Measurements from ENCODE around the gene SF3A2.

Gene SF3A2

GRCh38 chr19:2255112-2255845 lies 18.7 kb downstream of the SF3A2 start:
- no peak for DNase-seq

DNA sequence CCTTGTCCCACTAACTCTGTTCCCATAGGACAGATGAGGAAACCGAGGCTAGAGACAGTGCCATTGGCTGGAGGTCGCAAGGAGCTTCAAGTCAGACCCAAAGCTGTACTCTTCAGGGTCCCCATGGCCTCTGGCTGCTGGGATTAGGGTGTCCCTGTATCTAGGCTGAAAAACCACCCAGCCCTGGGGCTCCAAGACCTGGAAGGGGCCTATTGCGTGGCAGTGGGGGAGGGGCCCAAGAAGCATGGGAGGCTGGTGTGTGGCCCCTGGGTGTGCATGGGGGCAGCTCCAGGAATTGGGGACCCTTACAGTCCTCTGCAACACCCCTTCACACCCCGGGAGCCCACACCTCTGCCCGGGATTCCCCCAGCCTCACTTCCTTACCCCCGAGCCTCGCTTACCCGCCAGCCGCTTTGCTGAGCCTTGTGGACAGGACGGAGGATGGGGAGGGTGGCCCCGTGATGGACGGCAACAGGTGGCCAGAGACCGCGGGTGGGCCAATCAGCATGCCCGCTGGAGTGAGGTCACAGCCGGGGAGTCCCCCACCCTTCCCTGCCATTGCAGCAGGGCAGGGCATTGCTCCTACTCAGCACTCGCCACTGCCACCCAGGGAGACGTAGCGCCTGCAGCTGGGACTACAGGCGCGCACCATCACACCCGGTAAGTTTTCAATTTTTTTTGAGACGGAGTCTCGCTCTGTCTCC lies 19.5 kb downstream of the SF3A2 start, which contains the start of gene JSRP1:
Gene JSRP1, minus strand, starts transcription at position 436 of the 704 bp plus-strand sequence. CDS start 1,103 bp downstream, outside the sequence.
- no peak for DNase-seq

- DNase-seq, result no peak
These were observed 22.7 kb downstream of the SF3A2 start for GRCh38 chr19:2259336-2259735.

DNA sequence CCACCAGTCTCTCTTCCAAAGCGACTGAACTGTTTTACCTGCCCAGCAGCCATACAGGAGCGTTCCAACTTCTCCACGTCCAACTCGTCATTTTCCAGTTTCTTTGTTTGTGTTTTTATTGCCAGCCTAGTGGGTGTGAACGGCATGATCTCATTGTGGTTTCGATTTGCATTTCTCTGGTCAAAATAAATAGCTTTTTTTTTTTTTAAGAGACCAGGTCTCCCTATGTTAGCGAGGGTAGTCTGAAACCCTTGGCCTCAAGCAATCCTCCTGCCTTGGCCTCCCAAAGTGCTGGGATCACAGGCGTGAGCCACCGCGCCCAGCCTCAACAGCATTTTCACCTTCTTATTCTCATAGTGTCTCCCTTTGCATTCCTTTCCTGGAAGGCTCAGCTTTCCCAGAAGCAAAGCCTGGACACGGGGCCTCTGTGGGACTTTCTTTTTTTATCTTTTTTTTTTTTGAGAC lies 23.7 kb downstream of the SF3A2 start:
- DNase-seq, result no peak

DNA sequence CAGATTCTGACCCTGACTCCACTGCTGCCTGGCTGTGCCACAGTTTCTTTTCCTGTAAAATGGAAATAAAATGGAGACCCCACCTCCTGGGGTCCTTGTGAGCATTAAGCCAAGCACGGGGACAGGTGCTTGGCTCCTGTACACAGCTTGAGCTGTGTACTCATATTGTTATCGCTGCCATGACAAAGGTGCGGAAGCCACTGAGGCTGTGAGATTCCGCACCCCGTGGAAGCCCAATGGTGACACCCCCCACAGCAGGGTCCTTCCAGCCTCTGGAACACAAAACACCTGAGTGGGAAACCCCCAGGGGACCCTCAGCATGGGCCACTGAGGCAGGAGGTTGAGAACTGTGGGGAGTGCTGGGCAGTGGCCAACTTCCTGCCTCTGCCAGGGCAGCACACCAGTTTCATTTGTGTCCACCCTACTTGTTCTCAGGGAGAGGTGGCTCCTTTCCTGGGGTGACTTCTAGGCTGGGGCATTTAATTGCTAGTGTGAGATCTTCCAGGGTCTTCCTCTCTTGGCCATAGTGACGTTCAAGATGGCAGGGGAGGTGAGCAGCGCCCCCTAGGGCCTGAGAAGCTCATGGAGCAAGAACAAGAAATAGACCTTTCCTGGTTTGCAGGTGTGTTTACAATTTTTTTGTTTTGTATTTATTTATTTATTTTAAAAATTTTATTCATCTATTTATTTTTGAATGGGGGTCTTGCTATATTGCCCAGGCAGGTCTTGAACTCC lies 25.0 kb downstream of the SF3A2 start:
- no peak for DNase-seq

DNA sequence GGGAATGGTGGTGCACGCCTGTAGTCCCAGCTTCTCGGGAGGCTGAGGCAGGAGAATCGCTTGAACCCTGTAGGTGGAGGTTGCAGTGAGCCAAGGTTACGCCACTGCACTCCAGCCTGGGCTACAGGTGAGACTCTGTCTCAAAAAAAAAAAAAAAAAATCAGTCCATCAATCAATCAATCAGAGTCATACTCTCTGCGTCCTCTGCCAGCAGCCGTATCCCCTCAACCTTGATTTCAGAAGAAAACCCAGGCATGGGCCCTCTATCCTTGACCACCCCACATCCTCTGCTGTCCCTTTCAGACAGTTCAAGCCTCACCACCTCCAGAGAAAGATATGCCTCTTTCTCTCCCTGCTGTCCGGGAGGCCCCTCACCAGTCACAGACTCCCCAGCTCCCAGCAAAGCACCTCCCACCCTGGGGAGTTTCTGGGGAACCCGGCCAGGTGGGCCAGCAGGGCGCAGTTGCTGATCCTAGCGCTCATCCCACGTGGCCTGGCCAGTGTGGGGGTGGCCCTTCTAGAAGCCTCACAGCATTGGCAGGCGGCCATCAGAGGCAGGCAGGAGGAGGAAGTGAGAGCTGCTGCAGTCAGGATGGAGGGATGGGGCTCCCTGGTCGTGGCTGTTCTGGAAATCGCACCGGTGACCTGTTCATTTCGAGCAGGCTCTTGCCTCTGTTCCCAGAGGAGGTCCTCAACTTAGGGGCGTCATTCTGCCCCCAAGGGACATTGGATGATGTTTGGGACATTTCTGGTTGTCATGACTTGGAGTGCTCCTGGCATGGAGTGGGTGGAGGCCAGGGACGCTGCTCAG lies 29.8 kb downstream of the SF3A2 start:
- DNase-seq, result peak; percentile 44

GRCh38 chr19:2268480-2268830 lies 31.8 kb downstream of the SF3A2 start:
- no peak for DNase-seq

DNA sequence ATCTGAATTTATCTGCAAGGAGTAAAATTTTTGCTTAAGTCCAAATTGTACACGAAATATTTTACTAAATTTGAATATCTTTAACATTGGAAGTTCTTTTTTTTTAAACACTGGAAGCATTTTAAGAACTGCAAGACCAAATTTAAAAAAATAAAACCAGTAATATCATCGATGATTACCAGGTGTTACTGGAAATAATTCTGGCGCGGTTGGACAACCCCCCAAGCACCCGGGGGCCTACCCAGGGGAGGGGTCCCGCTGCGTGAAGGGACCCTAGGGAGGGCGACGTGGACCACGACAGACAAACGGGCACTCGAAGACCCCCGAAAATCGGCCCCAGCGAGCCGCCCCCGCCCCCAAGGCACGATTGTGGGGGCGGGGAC lies 32.2 kb downstream of the SF3A2 start:
- no peak for DNase-seq

- DNase-seq, result peak; percentile 97
These were observed 32.9 kb downstream of the SF3A2 start for GRCh38 chr19:2269244-2270156.

DNA sequence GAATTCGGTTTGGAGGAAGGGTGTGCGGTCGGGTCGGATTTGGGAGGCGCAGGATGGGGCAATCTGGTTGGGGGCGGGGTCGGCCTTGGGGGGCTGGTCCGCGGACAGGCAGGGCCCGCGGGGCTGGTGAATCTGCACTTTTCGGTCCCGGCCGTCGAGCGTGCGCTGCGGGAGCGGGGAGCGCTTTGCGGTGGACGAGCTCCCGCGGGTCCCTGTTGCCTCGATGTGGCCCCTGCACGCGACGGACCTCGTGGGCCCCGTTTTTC lies 33.5 kb downstream of the SF3A2 start:
- DNase-seq, result no peak

GRCh38 chr19:2270423-2271233 lies 34.0 kb downstream of the SF3A2 start:
- DNase-seq, result peak; percentile 76

DNA sequence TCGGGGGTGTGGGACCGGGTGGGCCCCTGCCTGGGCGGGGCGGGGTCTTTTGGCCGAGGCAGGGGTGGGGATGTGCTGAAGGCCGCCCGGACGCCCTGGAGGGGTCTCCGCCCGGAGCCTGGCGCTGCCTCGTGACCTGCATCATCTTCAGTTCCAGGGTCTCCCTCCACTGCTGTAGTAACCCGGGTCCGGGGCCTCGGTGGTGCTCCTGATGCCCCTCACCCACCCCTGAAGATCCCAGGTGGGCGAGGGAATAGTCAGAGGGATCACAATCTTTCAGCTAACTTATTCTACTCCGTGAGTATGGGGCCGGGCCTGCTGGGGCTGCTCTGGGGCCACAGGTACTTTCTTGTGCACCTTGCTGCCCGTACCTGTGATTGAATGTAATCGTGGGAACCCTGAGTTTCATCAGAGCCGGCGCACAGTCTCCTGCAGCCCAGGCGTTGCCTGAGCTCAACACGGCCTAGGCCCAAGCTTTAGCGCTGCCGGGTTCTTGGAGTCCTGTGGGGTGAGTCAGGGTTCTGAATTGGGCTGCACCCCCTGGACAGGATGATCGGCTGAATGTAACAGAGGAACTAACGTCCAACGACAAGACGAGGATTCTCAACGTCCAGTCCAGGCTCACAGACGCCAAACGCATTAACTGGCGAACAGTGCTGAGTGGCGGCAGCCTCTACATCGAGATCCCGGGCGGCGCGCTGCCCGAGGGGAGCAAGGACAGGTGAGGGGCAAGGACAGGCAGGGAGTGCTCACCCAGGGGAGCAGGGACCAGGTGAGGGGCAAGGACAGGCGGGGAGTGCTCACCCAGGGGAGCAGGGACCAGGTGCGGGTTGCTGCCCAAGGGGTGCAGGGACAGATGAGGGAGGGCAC lies 34.8 kb downstream of the SF3A2 start:
- no peak for DNase-seq

GRCh38 chr19:2273356-2274184 lies 36.9 kb downstream of the SF3A2 start:
- peak; percentile 68 for DNase-seq

DNA sequence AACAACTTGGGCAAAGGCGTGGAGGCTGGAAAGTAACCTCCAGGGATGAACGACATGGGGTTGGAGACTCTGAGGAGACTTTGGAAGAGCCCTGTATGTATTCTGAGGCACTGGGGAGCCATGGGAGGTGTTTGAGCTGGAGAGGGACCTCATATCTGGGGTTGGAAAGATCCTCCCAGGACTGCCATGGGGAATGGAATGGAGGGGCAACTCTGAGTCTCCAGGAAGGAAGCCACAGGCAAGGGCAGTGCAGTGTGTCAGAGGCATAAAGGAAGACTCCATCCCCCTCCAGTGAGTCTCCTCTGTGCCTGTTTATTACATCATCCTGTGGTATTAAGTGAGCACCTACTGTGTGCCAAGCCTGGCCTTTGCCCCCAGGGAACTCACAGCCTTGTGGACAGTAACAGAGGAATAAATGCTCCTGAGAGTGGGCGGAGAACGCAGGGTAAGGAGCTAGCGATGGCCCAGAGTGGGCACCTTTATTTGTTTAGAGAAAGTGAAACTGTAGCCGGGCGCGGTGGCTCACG lies 37.6 kb downstream of the SF3A2 start:
- no peak for DNase-seq

DNA sequence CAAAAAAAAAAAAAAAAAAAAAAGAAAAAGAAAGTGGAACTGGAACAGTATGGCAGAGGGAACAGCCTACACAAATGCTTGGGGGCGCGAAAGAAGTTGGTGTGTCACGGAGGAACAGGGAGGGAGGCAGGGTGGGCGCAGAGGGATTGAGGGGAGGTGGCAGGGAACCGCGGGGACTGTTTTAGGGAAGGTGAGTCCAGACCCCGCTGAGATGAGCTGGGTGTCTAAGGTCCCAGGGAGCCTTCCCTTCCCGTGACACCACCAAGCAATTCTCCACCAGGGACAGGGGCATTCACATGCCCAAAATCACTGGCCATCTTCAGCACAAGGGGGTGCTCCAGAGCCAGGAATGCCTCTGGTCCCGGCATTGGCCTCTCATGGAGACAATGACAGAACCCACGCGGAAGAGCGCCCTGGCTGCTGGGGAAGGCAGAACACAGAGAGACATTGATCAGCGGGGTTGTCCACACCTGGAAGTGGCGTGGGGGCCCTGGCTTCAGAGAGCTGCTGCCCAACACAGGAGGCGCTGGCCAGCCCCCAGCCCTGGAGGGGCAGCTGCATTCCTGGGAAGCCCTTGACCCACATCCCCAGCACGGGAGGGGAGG lies 38.4 kb downstream of the SF3A2 start:
- peak; percentile 74 for DNase-seq

DNA sequence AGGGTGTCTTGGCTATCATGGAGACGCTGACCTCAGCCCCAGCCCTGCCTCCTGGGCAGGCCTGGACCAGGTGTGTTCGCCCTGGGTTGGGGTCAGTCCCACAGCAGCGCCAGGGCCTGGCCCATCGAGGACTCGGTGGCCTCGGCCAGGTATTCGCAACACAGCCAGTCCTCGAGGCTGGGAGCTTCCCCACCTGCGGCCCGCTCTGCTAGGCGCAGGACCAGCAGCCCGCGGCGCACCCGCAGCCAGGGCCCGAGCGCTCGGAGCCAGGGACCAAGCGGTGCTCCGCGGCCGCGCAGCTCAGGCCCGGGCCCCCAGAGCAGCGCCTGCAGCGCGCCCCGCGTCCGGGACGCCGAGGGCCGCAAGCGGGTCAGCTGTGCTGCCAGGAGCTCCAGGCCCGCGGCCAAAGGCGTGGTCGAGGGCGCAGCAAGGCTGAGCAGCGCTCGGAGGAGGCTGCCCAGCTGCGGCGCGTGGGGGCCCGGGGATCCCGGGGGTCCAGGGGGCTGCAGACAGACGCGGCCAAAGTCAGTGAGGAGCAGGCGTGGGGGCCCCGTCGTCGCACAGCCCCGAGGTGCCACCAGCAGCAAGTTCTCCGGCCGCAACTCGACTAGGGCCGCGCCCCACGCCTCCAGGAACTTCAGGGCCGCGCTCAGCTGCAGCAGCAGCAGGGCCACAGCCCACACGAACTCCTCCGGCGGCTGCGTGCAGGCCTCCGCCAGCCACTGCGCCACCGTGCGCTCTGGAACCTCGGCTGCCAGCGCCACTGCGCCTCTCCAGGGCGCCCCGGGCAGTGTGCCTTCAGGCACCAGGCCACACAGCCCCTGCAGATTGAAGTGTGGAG lies 39.2 kb downstream of the SF3A2 start:
- DNase-seq, result no peak

GRCh38 chr19:2276429-2276986 lies 39.9 kb downstream of the SF3A2 start:
- DNase-seq, result no peak
